ENCODE results near the gene DCUN1D3.
"Not testable (repeated sequence)": the region's sequence is repeated elsewhere in the genome, so short reads cannot be mapped to it uniquely, and the experiment has no call there.

Gene DCUN1D3

GRCh38 chr16:20822521-20823325, 77.4 kb downstream of the DCUN1D3 start:
- no peak for DNase-seq (ENCODE audit: low read depth)

- no peak for DNase-seq (ENCODE audit: low read depth)
These were observed 78.5 kb downstream of the DCUN1D3 start for GRCh38 chr16:20821682-20822081.

GRCh38 chr16:20818929-20819585, 81.1 kb downstream of the DCUN1D3 start:
- no peak for DNase-seq (ENCODE audit: low read depth)

GRCh38 chr16:20814784-20815183, 85.4 kb downstream of the DCUN1D3 start:
- no peak for DNase-seq (ENCODE audit: low read depth)

GRCh38 chr16:20812510-20812909, 87.6 kb downstream of the DCUN1D3 start:
- no peak for DNase-seq (ENCODE audit: low read depth)

GRCh38 chr16:20811889-20812439, 88.2 kb downstream of the DCUN1D3 start:
- no peak for DNase-seq (ENCODE audit: low read depth)

GRCh38 chr16:20807862-20808261, 92.3 kb downstream of the DCUN1D3 start:
- no peak for DNase-seq (ENCODE audit: low read depth)

GRCh38 chr16:20806168-20807050, 93.7 kb downstream of the DCUN1D3 start, which contains the start of the genes ERI2 and REXO5:
Gene ERI2, minus strand, starts transcription at chr16:20806472. Its CDS starts 42 bp downstream, at chr16:20806430.
Gene REXO5, plus strand, starts transcription at chr16:20806527. Its CDS starts 427 bp downstream, at chr16:20806954.
- DNase-seq (ENCODE audit: low read depth), result peak; percentile 94

- not testable (repeated sequence) for DNase-seq (ENCODE audit: low read depth)
These were observed 94.4 kb downstream of the DCUN1D3 start for GRCh38 chr16:20805684-20806167.
